Measurements from ENCODE around the gene NPAS1. TPM values are rescaled to one million over a fixed set of nuclear protein-coding genes. Genes with fewer than 3 reads are reported as not detected.

The NPAS1 gene
- total and polyA plus RNA-seq, 2 of the 13 experiments (the other 11 are each of a cell fraction or from before 2014, with no cell fraction given) = 0.35 to 2.9 TPM

DNA sequence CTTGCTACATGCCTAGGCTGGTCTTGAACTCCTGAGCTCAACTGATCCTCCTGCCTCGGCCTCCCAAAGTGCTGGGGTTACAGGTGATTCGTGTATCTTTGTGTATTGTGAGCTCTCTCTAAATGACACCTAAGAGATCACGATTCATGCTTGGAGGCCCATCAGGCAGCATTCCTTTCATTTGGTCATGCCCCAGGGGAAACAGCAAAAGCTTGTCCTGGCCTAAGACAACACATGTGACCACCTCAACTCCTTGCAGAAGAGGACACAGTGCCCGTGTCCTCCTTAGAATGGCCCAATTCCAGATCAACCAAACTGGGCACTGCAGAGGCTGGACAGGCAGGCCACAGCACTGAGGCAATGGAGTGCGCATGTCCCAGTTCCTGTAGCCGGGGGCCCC, 61.5 kb downstream of the NPAS1 start (continued):
- TF ChIP-seq ZBED4 (CRISPR knock-in tag; IDR thresholded peaks at IDR 0.05; ENCODE audit: borderline replicate concordance) = no peak

DNA sequence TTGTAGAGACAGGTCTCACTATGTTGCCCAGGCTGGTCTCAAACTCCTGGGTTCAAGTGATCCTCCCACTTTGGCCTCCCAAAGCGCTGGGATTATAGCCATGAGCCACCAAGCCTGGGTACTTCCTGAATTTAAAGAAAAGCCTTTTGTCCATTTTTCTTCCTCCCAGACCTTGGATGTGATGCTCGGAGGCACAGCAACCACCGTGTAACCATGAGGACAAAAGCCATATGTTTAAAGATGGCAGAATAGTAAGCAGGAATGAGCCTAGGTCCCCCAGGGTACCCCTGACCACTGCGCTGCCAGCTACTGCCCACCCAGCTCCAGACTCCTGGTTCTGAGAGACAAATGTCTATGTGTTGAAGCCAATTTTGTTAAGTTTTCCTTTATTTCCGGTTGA, 62.9 kb downstream of the NPAS1 start:
- DNase-seq (ENCODE audit: low spot score) (no peak), ATAC-seq (no peak), FAIRE-seq (no peak)
- BruUV-seq (replicated peaks) = no TSS peak
- no peak overlapping the region for H3K4me3 ChIP-seq (replicated peaks in 1 of 3; ENCODE audit: insufficient read depth in 1 of 3, low read depth in 2 of 3, low read length in 3 of 3)
- peaks cover 15 to 69% of the 10 kb centered on the region in 2 experiments for H3K36me3 ChIP-seq (replicated peaks in 1 of 2; ENCODE audit: control insufficient read depth in 1 of 2, insufficient read depth in 2 of 2, low read length in 2 of 2)
- no peak overlapping the region for H3K4me2 ChIP-seq (ENCODE audit: low read depth, low read length)
- 88% methylated on average over 4 of the region's 5 CpGs for whole genome bisulfite sequencing (ENCODE audit: low lambda C conversion rate)
- H3K27ac ChIP-seq (ENCODE audit: extremely low read length, insufficient read depth, low read length) = no peak overlapping the region
- H3K9ac ChIP-seq (ENCODE audit: insufficient read depth, low read depth, low read length) = no peak overlapping the region
- no peaks in the 10 kb centered on the region for H4K20me1 ChIP-seq (ENCODE audit: insufficient read depth, low read length)
- intact Hi-C loops (cut with micrococcal nuclease; ENCODE audit: unreplicated experiment) = loop anchor here (1.0 kb wide), 1 partner anchor 25 kb away; no protein-coding TSS in a partner anchor
- H3K27me3 ChIP-seq (ENCODE audit: control insufficient read depth in 1 of 2, insufficient read depth in 2 of 2, low read length in 2 of 2) = no peaks in the 10 kb centered on the region
- in situ Hi-C loops (cut with HindIII; ENCODE audit: extremely low pct_ligation_motif_present, low pct_unique_long_range_greater_than_20kb) = no loop called here
- no peaks in the 10 kb centered on the region for H3K79me2 ChIP-seq (ENCODE audit: insufficient read depth, low read length)
- peaks cover 7% of the 10 kb centered on the region for H3K4me1 ChIP-seq (ENCODE audit: insufficient read depth, low read length)
- no peaks in the 10 kb centered on the region for H3K9me3 ChIP-seq (ENCODE audit: low read length)
- ChIA-PET POLR2A (interaction anchor here (6.4 kb wide), 1 partner anchor 13 kb away, joined by 46 read pairs; no protein-coding TSS in a partner anchor), CTCF (ENCODE audit: low intra/inter-chr PET ratio, low total read pairs) (no interaction called here)
- H2AFZ ChIP-seq (ENCODE audit: low read length) = no peak overlapping the region
- TF ChIP-seq ZNF329 (CRISPR knock-in tag; IDR thresholded peaks at IDR 0.05; ENCODE audit: low read depth) = no peak
- TF ChIP-seq TSC22D2 (CRISPR knock-in tag; IDR thresholded peaks at IDR 0.05; ENCODE audit: borderline replicate concordance) = no peak
- TF ChIP-seq, protein P1, sequence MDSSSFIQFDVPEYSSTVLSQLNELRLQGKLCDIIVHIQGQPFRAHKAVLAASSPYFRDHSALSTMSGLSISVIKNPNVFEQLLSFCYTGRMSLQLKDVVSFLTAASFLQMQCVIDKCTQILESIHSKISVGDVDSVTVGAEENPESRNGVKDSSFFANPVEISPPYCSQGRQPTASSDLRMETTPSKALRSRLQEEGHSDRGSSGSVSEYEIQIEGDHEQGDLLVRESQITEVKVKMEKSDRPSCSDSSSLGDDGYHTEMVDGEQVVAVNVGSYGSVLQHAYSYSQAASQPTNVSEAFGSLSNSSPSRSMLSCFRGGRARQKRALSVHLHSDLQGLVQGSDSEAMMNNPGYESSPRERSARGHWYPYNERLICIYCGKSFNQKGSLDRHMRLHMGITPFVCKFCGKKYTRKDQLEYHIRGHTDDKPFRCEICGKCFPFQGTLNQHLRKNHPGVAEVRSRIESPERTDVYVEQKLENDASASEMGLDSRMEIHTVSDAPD (CRISPR knock-in tag; IDR thresholded peaks at IDR 0.05) = no peak
- no peak for TF ChIP-seq ZBED4 (CRISPR knock-in tag; IDR thresholded peaks at IDR 0.05; ENCODE audit: borderline replicate concordance)
- no peak for TF ChIP-seq SALL1 (CRISPR knock-in tag; IDR thresholded peaks at IDR 0.05)
- TF ChIP-seq PCBP2 (optimal IDR thresholded peaks at IDR 0.05; ENCODE audit: low read depth, low read length, poor library complexity, severe bottlenecking) = no peak
- no peak for TF ChIP-seq MATR3 (CRISPR knock-in tag; IDR thresholded peaks at IDR 0.05)
- no peak for TF ChIP-seq POLR2AphosphoS5 (IDR thresholded peaks at IDR 0.05; ENCODE audit: low read depth, low read length)
- TF ChIP-seq DMTF1 (CRISPR knock-in tag; IDR thresholded peaks at IDR 0.05) = no peak
- no peak for TF ChIP-seq GPN1 (CRISPR knock-in tag; IDR thresholded peaks at IDR 0.05; ENCODE audit: borderline replicate concordance)
